Erythroblast (primary cell): ENCODE results near the gene NWD2.

Source experiments
- GATA1 ChIP-seq: IDR thresholded peaks from 2 replicates; pipeline ENCODE4 v1.6.1; 2011; ENCODE audit warnings: low read depth, mild to moderate bottlenecking, control low read depth, low read length, moderate library complexity
- POLR2A ChIP-seq: IDR thresholded peaks from 2 replicates; pipeline ENCODE4 v1.6.1; 2011; ENCODE audit warnings: mild to moderate bottlenecking, low read length

GRCh38 chr4:37358748-37359147 is 114.2 kb downstream of the NWD2 start:
- TF ChIP-seq POLR2A (no peak), GATA1 (no peak)
